IPS-18c (cell line): ENCODE results near the gene PRKCA.

Experiments used
- H3K4me3 ChIP-seq: 2 replicates; pipeline ENCODE4 v1.7.0; 2013; ENCODE audit warnings: low read depth, mild to moderate bottlenecking, low read length, moderate library complexity; ENCODE audit not compliant: insufficient read depth
- H3K9me3 ChIP-seq: one replicate; pipeline ENCODE4 v1.6.1; 2013; ENCODE audit warnings: mild to moderate bottlenecking, low read length, moderate library complexity; ENCODE audit not compliant: control insufficient read depth, insufficient read depth

PRKCA gene

GRCh38 chr17:66630379-66630778 is 328.0 kb downstream of the PRKCA start:
- Histone ChIP-seq H3K4me3 (no peak overlapping the region), H3K9me3 (no peaks in the 10 kb centered on the region)

GRCh38 chr17:66630828-66631472 is 328.5 kb downstream of the PRKCA start:
- no peaks in the 10 kb centered on the region for H3K9me3 ChIP-seq
- H3K4me3 ChIP-seq, result no peak overlapping the region

- no peaks in the 10 kb centered on the region for H3K9me3 ChIP-seq
- no peak overlapping the region for H3K4me3 ChIP-seq
These were observed 330.3 kb downstream of the PRKCA start for GRCh38 chr17:66632731-66633130.

GRCh38 chr17:66633317-66633965 is 331.0 kb downstream of the PRKCA start:
- Histone ChIP-seq H3K9me3 (no peaks in the 10 kb centered on the region), H3K4me3 (no peak overlapping the region)

GRCh38 chr17:66634193-66634592 is 331.8 kb downstream of the PRKCA start:
- no peak overlapping the region for H3K4me3 ChIP-seq

GRCh38 chr17:66635386-66636045 is 333.1 kb downstream of the PRKCA start:
- no peaks in the 10 kb centered on the region for H3K9me3 ChIP-seq
- no peak overlapping the region for H3K4me3 ChIP-seq

More at GRCh38 chr17:66634193-66634592, 331.8 kb downstream of the PRKCA start:
- H3K9me3 ChIP-seq, result no peaks in the 10 kb centered on the region

GRCh38 chr17:66636111-66636510 is 333.7 kb downstream of the PRKCA start:
- H3K4me3 ChIP-seq, result no peak overlapping the region
- H3K9me3 ChIP-seq, result no peaks in the 10 kb centered on the region

GRCh38 chr17:66637491-66637890 is 335.1 kb downstream of the PRKCA start:
- Histone ChIP-seq H3K9me3 (no peaks in the 10 kb centered on the region), H3K4me3 (no peak overlapping the region)

- H3K9me3 ChIP-seq, result no peaks in the 10 kb centered on the region
- H3K4me3 ChIP-seq, result no peak overlapping the region
These were observed 336.5 kb downstream of the PRKCA start for GRCh38 chr17:66638707-66639479.

- H3K4me3 ChIP-seq, result no peak overlapping the region
These were observed 341.6 kb downstream of the PRKCA start for GRCh38 chr17:66643815-66644710.

GRCh38 chr17:66645259-66645658 is 342.8 kb downstream of the PRKCA start:
- Histone ChIP-seq H3K4me3 (no peak overlapping the region), H3K9me3 (no peaks in the 10 kb centered on the region)

More at GRCh38 chr17:66643815-66644710, 341.6 kb downstream of the PRKCA start:
- H3K9me3 ChIP-seq, result no peaks in the 10 kb centered on the region

GRCh38 chr17:66647391-66647983 is 345.1 kb downstream of the PRKCA start:
- Histone ChIP-seq H3K9me3 (no peaks in the 10 kb centered on the region), H3K4me3 (no peak overlapping the region)

- Histone ChIP-seq H3K4me3 (no peak overlapping the region), H3K9me3 (no peaks in the 10 kb centered on the region)
These were observed 347.6 kb downstream of the PRKCA start for GRCh38 chr17:66649818-66650543.

GRCh38 chr17:66650544-66650877 is 348.1 kb downstream of the PRKCA start:
- H3K4me3 ChIP-seq, result no peak overlapping the region
- no peaks in the 10 kb centered on the region for H3K9me3 ChIP-seq

GRCh38 chr17:66652840-66653507 is 350.6 kb downstream of the PRKCA start:
- no peaks in the 10 kb centered on the region for H3K9me3 ChIP-seq
- H3K4me3 ChIP-seq, result no peak overlapping the region
